Trophoblast cell (in vitro differentiated cells and primary cell): ENCODE measurements around the gene AP1G2.

Experiments used
- DNase-seq, 2 donors: peaks; one replicate each; pipeline ENCODE4 v3.0.0-alpha.2; 2016
- H2AFZ ChIP-seq: 2 replicates; pipeline ENCODE4 v1.6.1; 2013; ENCODE audit warnings: low read length, moderate library complexity, mild to moderate bottlenecking; ENCODE audit not compliant: insufficient read depth, poor library complexity
- H2AK5ac ChIP-seq: 2 replicates; pipeline ENCODE4 v1.6.1; 2013; ENCODE audit warnings: mild to moderate bottlenecking, low read length
- H2BK120ac ChIP-seq: 2 replicates; pipeline ENCODE4 v1.6.1; 2013; ENCODE audit warnings: low read length, mild to moderate bottlenecking, moderate library complexity; ENCODE audit not compliant: insufficient read depth, poor library complexity
- H2BK12ac ChIP-seq: 2 replicates; pipeline ENCODE4 v1.6.1; 2013; ENCODE audit warnings: mild to moderate bottlenecking, low read length, moderate library complexity
- H2BK5ac ChIP-seq: 2 replicates; pipeline ENCODE4 v1.6.1; 2013; ENCODE audit warnings: low read length, low read depth, moderate library complexity, mild to moderate bottlenecking; ENCODE audit not compliant: poor library complexity
- H3K14ac ChIP-seq: 2 replicates; pipeline ENCODE4 v1.6.1; 2013; ENCODE audit warnings: mild to moderate bottlenecking, low read length
- H3K18ac ChIP-seq: 2 replicates; pipeline ENCODE4 v1.6.1; 2013; ENCODE audit warnings: mild to moderate bottlenecking, low read length
- H3K23ac ChIP-seq: 2 replicates; pipeline ENCODE4 v1.6.1; 2013; ENCODE audit warnings: low read length
- H3K27ac ChIP-seq: 2 replicates; pipeline ENCODE4 v1.5.1; 2013; ENCODE audit warnings: low read depth, mild to moderate bottlenecking, inconsistent platforms, low read length, moderate library complexity
- H3K27me3 ChIP-seq: 2 replicates; pipeline ENCODE4 v1.6.1; 2013; ENCODE audit warnings: inconsistent platforms, mild to moderate bottlenecking, low read length, moderate library complexity; ENCODE audit not compliant: insufficient read depth
- H3K36me3 ChIP-seq, 2 experiments: 1 replicate in 1 of 2; 2 replicates in 1 of 2; pipeline ENCODE4 v1.6.1; 2013; ENCODE audit warnings: low read length in 2 of 2, mild to moderate bottlenecking in 2 of 2, moderate library complexity in 1 of 2; ENCODE audit not compliant: insufficient read depth in 2 of 2, control insufficient read depth in 1 of 2
- H3K4ac ChIP-seq: 2 replicates; pipeline ENCODE4 v1.6.1; 2013; ENCODE audit warnings: low read depth, mild to moderate bottlenecking, low read length, moderate library complexity
- H3K4me1 ChIP-seq, 2 experiments: 1 replicate in 1 of 2; 2 replicates in 1 of 2; pipeline ENCODE4 v1.6.1; 2013; ENCODE audit warnings: low read length in 2 of 2, mild to moderate bottlenecking in 2 of 2, moderate library complexity in 1 of 2; ENCODE audit not compliant: insufficient read depth in 2 of 2, control insufficient read depth in 1 of 2
- H3K4me2 ChIP-seq: 2 replicates; pipeline ENCODE4 v1.6.1; 2013; ENCODE audit warnings: inconsistent platforms, mild to moderate bottlenecking, low read length, moderate library complexity
- H3K4me3 ChIP-seq: 2 replicates; pipeline ENCODE4 v1.5.1; 2013; ENCODE audit warnings: mild to moderate bottlenecking, low read depth, low read length, inconsistent platforms
- H3K79me1 ChIP-seq: one replicate; pipeline ENCODE4 v1.6.1; 2013; ENCODE audit warnings: low read length
- H3K79me2 ChIP-seq: 2 replicates; pipeline ENCODE4 v1.6.1; 2013; ENCODE audit warnings: low read length, mild to moderate bottlenecking; ENCODE audit not compliant: control insufficient read depth, insufficient read depth, poor library complexity
- H3K9ac ChIP-seq: 2 replicates; pipeline ENCODE4 v1.6.1; 2013; ENCODE audit warnings: mild to moderate bottlenecking, low read length
- H3K9me3 ChIP-seq: 2 replicates; pipeline ENCODE4 v1.6.1; 2013; ENCODE audit warnings: low read depth, mild to moderate bottlenecking, control low read depth, inconsistent platforms, low read length; ENCODE audit not compliant: insufficient read depth
- H4K12ac ChIP-seq: 2 replicates; pipeline ENCODE4 v1.6.1; 2013; ENCODE audit warnings: low read depth, mild to moderate bottlenecking, low read length, moderate library complexity
- H4K8ac ChIP-seq: 2 replicates; pipeline ENCODE4 v1.6.1; 2013; ENCODE audit warnings: low read depth, mild to moderate bottlenecking, low read length, moderate library complexity
- H4K91ac ChIP-seq: one replicate; pipeline ENCODE4 v1.6.1; 2013; ENCODE audit warnings: low read depth, mild to moderate bottlenecking, low read length, moderate library complexity
- WGBS: extraction: QIAGEN DNeasy Blood & Tissue Kit; methylation state at CpG from one replicate; pipeline ENCODE4 v1.1.7; 2013; ENCODE audit warnings: missing lambda C conversion rate; ENCODE audit not compliant: insufficient read length, insufficient coverage; ENCODE audit errors: extremely low coverage; 5-methylcytosine and 5-hydroxymethylcytosine counted together

The AP1G2 gene

GRCh38 chr14:23529016-23529415, 38.6 kb downstream of the AP1G2 start:
- Histone ChIP-seq H3K27ac (no peak overlapping the region), H4K12ac (no peak overlapping the region), H3K23ac (no peak overlapping the region), H2AFZ (no peak overlapping the region), H3K9me3 (no peaks in the 10 kb centered on the region), H3K9ac (no peak overlapping the region), H4K91ac (no peak overlapping the region), H3K14ac (no peak overlapping the region), H3K4me2 (no peak overlapping the region), H2BK120ac (no peak overlapping the region), H3K27me3 (no peaks in the 10 kb centered on the region), H3K4me3 (no peak overlapping the region), H3K4me1 (peaks cover 0 to 3% of the 10 kb centered on the region in 2 experiments), H2AK5ac (no peak overlapping the region), H2BK5ac (no peak overlapping the region), H3K79me1 (no peaks in the 10 kb centered on the region), H3K18ac (no peak overlapping the region), H2BK12ac (no peak overlapping the region), H3K4ac (no peak overlapping the region), H4K8ac (no peak overlapping the region), H3K79me2 (no peaks in the 10 kb centered on the region), H3K36me3 (peaks cover 0 to 3% of the 10 kb centered on the region in 2 experiments)
- no CpG with 5 or more reads among the region's 3 CpGs for WGBS
- DNase-seq, result no peak

GRCh38 chr14:23528555-23528954, 39.0 kb downstream of the AP1G2 start:
- H3K9me3 ChIP-seq, result no peaks in the 10 kb centered on the region
- H3K36me3 ChIP-seq, result peaks cover 0 to 3% of the 10 kb centered on the region in 2 experiments
- H3K79me1 ChIP-seq, result no peaks in the 10 kb centered on the region
- no peak overlapping the region for H3K18ac ChIP-seq
- H3K79me2 ChIP-seq, result no peaks in the 10 kb centered on the region
- no peak overlapping the region for H3K4ac ChIP-seq
- no peak overlapping the region for H3K14ac ChIP-seq
- no peak overlapping the region for H4K91ac ChIP-seq
- no peak overlapping the region for H3K4me2 ChIP-seq
- no peaks in the 10 kb centered on the region for H3K27me3 ChIP-seq
- no peak overlapping the region for H4K8ac ChIP-seq
- no peak overlapping the region for H2BK120ac ChIP-seq
- no peak overlapping the region for H3K9ac ChIP-seq
- no peak overlapping the region for H3K23ac ChIP-seq
- no peak overlapping the region for H2AFZ ChIP-seq
- H2BK5ac ChIP-seq, result no peak overlapping the region
- H3K4me1 ChIP-seq, result peaks cover 0 to 3% of the 10 kb centered on the region in 2 experiments
- no CpG with 5 or more reads among the region's 1 CpG for WGBS
- H3K27ac ChIP-seq, result no peak overlapping the region
- H4K12ac ChIP-seq, result no peak overlapping the region
- no peak for DNase-seq
- H3K4me3 ChIP-seq, result no peak overlapping the region
- H2BK12ac ChIP-seq, result no peak overlapping the region
- H2AK5ac ChIP-seq, result no peak overlapping the region

- no peak overlapping the region for H2AK5ac ChIP-seq
- peaks cover 0 to 3% of the 10 kb centered on the region in 2 experiments for H3K4me1 ChIP-seq
- H3K36me3 ChIP-seq, result peaks cover 3% of the 10 kb centered on the region in 2 experiments
- H2BK12ac ChIP-seq, result no peak overlapping the region
- no peak overlapping the region for H3K14ac ChIP-seq
- H3K18ac ChIP-seq, result no peak overlapping the region
- no CpG with 5 or more reads among the region's 8 CpGs for WGBS
- H3K4ac ChIP-seq, result no peak overlapping the region
- no peak overlapping the region for H2AFZ ChIP-seq
- no peak overlapping the region for H2BK120ac ChIP-seq
- no peak overlapping the region for H4K8ac ChIP-seq
- no peak overlapping the region for H3K4me2 ChIP-seq
- H3K9ac ChIP-seq, result no peak overlapping the region
- H4K91ac ChIP-seq, result no peak overlapping the region
- H3K27ac ChIP-seq, result no peak overlapping the region
- no peak overlapping the region for H4K12ac ChIP-seq
- H3K23ac ChIP-seq, result no peak overlapping the region
- no peaks in the 10 kb centered on the region for H3K27me3 ChIP-seq
- no peak overlapping the region for H3K4me3 ChIP-seq
- no peaks in the 10 kb centered on the region for H3K79me1 ChIP-seq
- DNase-seq, result no peak
- H2BK5ac ChIP-seq, result no peak overlapping the region
- H3K79me2 ChIP-seq, result no peaks in the 10 kb centered on the region
- no peaks in the 10 kb centered on the region for H3K9me3 ChIP-seq
Observed at GRCh38 chr14:23525611-23526010, 42.0 kb downstream of the AP1G2 start.

- Histone ChIP-seq H3K9ac (no peak overlapping the region), H3K27ac (no peak overlapping the region), H3K27me3 (no peaks in the 10 kb centered on the region), H4K8ac (no peak overlapping the region), H3K4me2 (no peak overlapping the region), H3K36me3 (peaks cover 3% of the 10 kb centered on the region in 2 experiments), H3K4me1 (peaks cover 0 to 3% of the 10 kb centered on the region in 2 experiments), H3K79me2 (no peaks in the 10 kb centered on the region), H3K4ac (no peak overlapping the region), H3K18ac (no peak overlapping the region), H2BK120ac (no peak overlapping the region), H2BK5ac (no peak overlapping the region), H2AK5ac (no peak overlapping the region), H3K23ac (no peak overlapping the region), H4K12ac (no peak overlapping the region), H3K79me1 (no peaks in the 10 kb centered on the region), H3K4me3 (no peak overlapping the region), H4K91ac (no peak overlapping the region), H2AFZ (no peak overlapping the region), H2BK12ac (no peak overlapping the region), H3K14ac (no peak overlapping the region), H3K9me3 (no peaks in the 10 kb centered on the region)
- no CpG with 5 or more reads among the region's 14 CpGs for WGBS
- DNase-seq, result no peak
Observed at GRCh38 chr14:23524954-23525353, 42.6 kb downstream of the AP1G2 start.
